Pancreas (tissue), 10 donors: ENCODE results near the gene CLCN6. TPM values are rescaled to one million over a fixed set of nuclear protein-coding genes. Genes with fewer than 3 reads are reported as not detected.

Experiments used
- ATAC-seq, 4 donors: fragments of 200-7000 bp; cut with Tn5 transposase; one replicate each; pipeline versions ENCODE4 v1.8.0 to v1.9.1; 2020; ENCODE audit warnings: mild to moderate bottlenecking in 4 of 4, moderate library complexity in 4 of 4
- DNase-seq, 6 donors: peaks; one replicate each; pipeline ENCODE4 v3.0.0-alpha.2; 2020
- FAIRE-seq: peaks from 2 replicates; lab custom pipeline; 2012; peaks lifted over from hg19 to GRCh38; lab: Jason Lieb, UNC
- H3K27ac ChIP-seq, 4 donors: fragments of 200-600 bp; sonication (generic); 1 replicate in 3 of 4; 2 replicates in 1 of 4; pipeline versions ENCODE4 v1.5.0 to v1.8.0; 2020
- H3K27me3 ChIP-seq, 4 donors: fragments of 200-600 bp; one replicate each; pipeline ENCODE4 v1.8.0; 2021
- H3K36me3 ChIP-seq, 3 donors: fragments of 200-600 bp; sonication (generic) in 1 of 3; one replicate each; pipeline versions ENCODE4 v1.5.0 to v1.8.0; 2020 to 2021
- H3K4me1 ChIP-seq, 3 donors: fragments of 200-600 bp; one replicate each; pipeline ENCODE4 v1.8.0; 2021
- H3K4me3 ChIP-seq, 4 donors: fragments of 200-600 bp; sonication (generic) in 2 of 4; one replicate each; pipeline versions ENCODE4 v1.5.0 to v1.8.0; 2020 to 2021
- H3K9me3 ChIP-seq, 4 donors: fragments of 200-600 bp; one replicate each; pipeline ENCODE4 v1.8.0; 2021
- CTCF ChIP-seq, 4 donors: fragments of 200-600 bp; sonication (generic) in 3 of 4; IDR thresholded peaks; one replicate each; pipeline versions ENCODE4 v1.5.0 to v1.8.0; 2021; ENCODE audit warnings: antibody characterized with exemption in 4 of 4
- WGBS, 2 donors: extraction: QIAGEN DNeasy Blood & Tissue Kit; methylation state at CpG; one replicate each; pipeline ENCODE4 v1.1.7; 2013; 5-methylcytosine and 5-hydroxymethylcytosine counted together
- intact Hi-C, 3 donors: fragments of 100-400 bp; cut with DNase I; formaldehyde crosslinking; loops; one replicate each; pipeline versions ENCODE4 v1.11.1 to v1.14.2; 2022
- polyA plus RNA-seq, 2 donors: library from polyadenylated mRNA; stranded (reverse); fragments of 200-250 nt; gene quantifications; one replicate each; pipeline ENCODE4 v1.2.3, GENCODE V29; 2013
- total RNA-seq, 6 donors: library from RNA; stranded (reverse); fragmentation: NEBNext Ultra II Directional in 4 of 6; extraction: Animal tissue kit (Norgen Biotek cat#: 25700) in 4 of 6; gene quantifications; one replicate each; pipeline versions ENCODE4 v1.2.1 to v1.2.4, GENCODE V29; 2021 to 2023
- donor health status: healthy with polysubstance abuse.
- donor health status: DM: no; HTN: no; CAD: no; lungs with moderate emphysema.
- donor health status: DM: no; HTN: no; CAD: no.
- donor health status: control.
- donor health status: control.
- donor health status: Bipolar disorder and iron deficiency.
- donor health status: DM: yes; HTN: yes; CAD: no.
- donor health status: DM: no; HTN: no; CAD: no.
- donor health status: DM: no; HTN: no; CAD: no.
- donor health status: DM: yes; HTN: yes; CAD: no.

Gene CLCN6
- total and polyA plus RNA-seq, 8 donors: 4.3 to 16.8 (median 7.6) TPM

- H3K36me3 ChIP-seq: no peaks in the 10 kb centered on the region
- intact Hi-C loops: no loop called here
Measured at GRCh38 chr1:11868331-11868980, 62.5 kb downstream of the CLCN6 start.

GRCh38 chr1:11869104-11869503 lies 63.1 kb downstream of the CLCN6 start:
- DNase-seq (no peak), ATAC-seq (no peak), FAIRE-seq (no peak)
- no peaks in the 10 kb centered on the region for H3K27me3 ChIP-seq
- 59 to 73% methylated on average over 3 of the region's 3 CpGs for WGBS, 2 donors
- H3K4me3 ChIP-seq: no peak overlapping the region
- H3K4me1 ChIP-seq: no peaks in the 10 kb centered on the region
- no peaks in the 10 kb centered on the region for H3K9me3 ChIP-seq
- no peaks in the 10 kb centered on the region for H3K36me3 ChIP-seq
- intact Hi-C loops: no loop called here
- no peak for TF ChIP-seq CTCF (IDR thresholded peaks at IDR 0.05)
- H3K27ac ChIP-seq: no peak overlapping the region

More at GRCh38 chr1:11868331-11868980, 62.5 kb downstream of the CLCN6 start:
- H3K27ac ChIP-seq: no peak overlapping the region
- no peak for TF ChIP-seq CTCF (IDR thresholded peaks at IDR 0.05)
- no peaks in the 10 kb centered on the region for H3K9me3 ChIP-seq
- H3K4me1 ChIP-seq: no peaks in the 10 kb centered on the region
- ATAC-seq: no peak
- no peak overlapping the region for H3K4me3 ChIP-seq
- no peak for DNase-seq
- no peak for FAIRE-seq
- no peaks in the 10 kb centered on the region for H3K27me3 ChIP-seq
- 59 to 72% methylated on average over 13 of the region's 13 CpGs for WGBS, 2 donors

- Histone ChIP-seq H3K4me1 (no peaks in the 10 kb centered on the region), H3K9me3 (no peaks in the 10 kb centered on the region), H3K36me3 (no peaks in the 10 kb centered on the region), H3K27me3 (no peaks in the 10 kb centered on the region), H3K27ac (no peak overlapping the region), H3K4me3 (no peak overlapping the region)
- no peak for ATAC-seq
- 68 to 82% methylated on average over 5 of the region's 5 CpGs for WGBS, 2 donors
- no peak for FAIRE-seq
- DNase-seq: no peak
- TF ChIP-seq CTCF (IDR thresholded peaks at IDR 0.05): no peak
- intact Hi-C loops: no loop called here
Measured at GRCh38 chr1:11869650-11870207, 63.7 kb downstream of the CLCN6 start.

GRCh38 chr1:11872545-11872944 lies 66.6 kb downstream of the CLCN6 start:
- DNase-seq: no peak
- no peaks in the 10 kb centered on the region for H3K27me3 ChIP-seq
- no peak for TF ChIP-seq CTCF (IDR thresholded peaks at IDR 0.05)
- no peak overlapping the region for H3K27ac ChIP-seq
- H3K36me3 ChIP-seq: no peaks in the 10 kb centered on the region
- H3K4me1 ChIP-seq: no peaks in the 10 kb centered on the region
- no peak overlapping the region for H3K4me3 ChIP-seq
- intact Hi-C loops: no loop called here
- FAIRE-seq: no peak
- no peaks in the 10 kb centered on the region for H3K9me3 ChIP-seq
- WGBS, 2 donors: 39 to 55% methylated on average over 7 of the region's 7 CpGs
- no peak for ATAC-seq
